GM19099 (cell line): ENCODE data around the gene ZNF598.

Experiments
- POLR2A ChIP-seq: IDR thresholded peaks from 3 replicates; pipeline ENCODE4 v1.6.1; 2011; ENCODE audit warnings: low read depth; ENCODE audit not compliant: insufficient read length; ENCODE audit errors: extremely low read depth

Gene ZNF598

DNA sequence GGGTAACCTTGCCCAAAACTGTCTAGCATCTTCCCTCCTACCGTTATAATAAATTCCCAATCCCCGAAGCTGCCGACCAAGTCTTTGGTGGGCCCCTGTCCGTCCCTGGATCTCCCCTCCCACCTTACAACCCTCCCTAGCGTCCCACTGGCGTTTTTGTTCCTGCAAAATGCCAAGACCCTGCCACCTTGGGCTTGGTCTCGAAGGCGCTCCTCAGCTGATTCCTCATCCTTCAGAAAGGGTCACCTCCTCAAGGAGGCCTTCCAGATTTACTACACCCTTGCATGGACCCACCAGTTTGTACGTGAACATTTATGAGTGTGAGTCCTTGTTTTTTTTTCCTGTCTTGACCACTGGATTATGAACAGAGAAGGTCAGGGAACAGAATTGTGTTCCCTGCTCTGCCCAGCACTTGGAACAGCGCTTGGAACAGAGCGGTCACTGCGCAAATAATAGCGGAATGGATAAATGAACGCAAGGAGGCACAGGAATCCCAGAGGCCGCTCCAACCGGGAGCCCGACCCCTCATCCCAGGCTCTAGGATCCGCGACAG lies 26.6 kb downstream of the ZNF598 start:
- no peak for TF ChIP-seq POLR2A

DNA sequence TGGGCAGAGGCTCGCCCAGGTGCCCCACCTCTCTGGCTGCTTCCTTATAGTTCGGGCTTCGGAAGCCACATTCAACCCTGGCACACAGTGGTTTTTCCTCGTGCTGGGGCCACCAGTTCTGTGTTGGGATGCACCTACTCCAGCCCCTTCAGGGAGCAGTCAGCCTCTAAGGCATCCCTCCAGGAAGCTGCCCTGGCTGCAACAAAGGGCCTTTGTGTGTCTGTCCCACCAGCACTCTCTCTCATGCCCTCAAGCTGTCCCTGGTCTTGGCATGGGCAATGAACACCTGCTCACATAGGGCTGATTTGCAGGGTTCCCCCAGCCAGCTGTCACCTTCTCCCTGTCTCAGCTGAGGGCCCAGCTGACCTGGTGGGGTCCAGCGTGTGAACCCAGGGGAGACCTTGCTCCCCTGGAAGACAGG lies 27.6 kb downstream of the ZNF598 start:
- TF ChIP-seq POLR2A: no peak

- TF ChIP-seq POLR2A: no peak
Measured at GRCh38 chr16:1981398-1981836, 28.2 kb downstream of the ZNF598 start, which contains the start of gene NOXO1. Gene NOXO1 (minus strand): TSS chr16:1981469. CDS start chr16:1981179, 290 bp downstream.

DNA sequence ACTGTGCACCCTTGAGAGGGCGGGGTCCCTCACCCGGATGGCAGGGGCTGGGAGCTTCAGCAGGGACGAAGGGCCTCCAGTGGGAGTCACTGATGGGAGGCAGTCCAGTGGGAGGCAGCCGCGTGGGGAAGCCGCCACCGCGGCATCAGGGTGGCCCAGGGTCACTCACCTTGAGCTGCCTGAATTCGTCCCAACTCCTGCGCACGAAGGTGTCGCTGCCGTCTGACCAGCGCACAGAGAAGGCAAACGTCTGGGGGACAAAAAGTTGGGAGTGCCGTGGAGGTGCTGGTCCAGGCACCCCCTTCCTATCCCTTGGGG lies 28.9 kb downstream of the ZNF598 start:
- TF ChIP-seq POLR2A: no peak

DNA sequence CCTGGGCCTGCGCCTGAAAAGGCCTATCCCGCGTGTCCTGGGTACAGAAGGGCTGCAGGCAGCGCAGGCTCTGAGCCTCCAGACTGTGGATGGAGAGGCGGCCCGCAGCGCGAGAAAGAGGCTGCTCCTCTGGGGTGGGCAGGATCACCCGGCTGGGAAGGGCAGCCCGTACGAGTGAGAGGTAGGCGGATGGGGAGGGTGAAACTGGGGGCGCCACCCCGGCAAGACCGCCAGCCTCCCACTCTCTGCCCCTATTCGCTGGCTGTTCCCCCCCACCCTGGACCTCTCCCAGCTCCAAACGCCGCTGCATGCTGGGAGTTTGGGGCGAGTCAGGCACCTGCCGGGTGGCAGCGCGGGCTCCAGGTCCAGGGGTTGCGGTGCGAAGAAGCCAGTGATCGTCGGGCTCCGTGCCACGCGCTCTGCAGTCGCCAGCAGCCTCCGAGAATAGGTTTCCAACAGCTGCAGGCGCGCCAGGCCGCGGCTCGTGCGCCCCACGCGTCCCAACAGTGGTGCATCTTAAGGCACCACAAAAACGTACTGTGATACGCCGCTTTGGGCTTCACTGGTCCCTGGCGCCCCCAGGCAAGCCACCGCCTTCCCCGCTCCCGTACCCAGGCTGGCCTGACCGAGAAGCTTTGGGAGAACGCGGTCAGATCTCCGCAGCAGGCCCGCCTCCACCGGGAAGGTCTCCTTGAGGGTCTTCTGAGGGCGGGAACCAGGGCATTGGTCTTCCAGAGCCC lies 29.4 kb downstream of the ZNF598 start:
- TF ChIP-seq POLR2A: no peak

- no peak for TF ChIP-seq POLR2A
Measured at GRCh38 chr16:1979271-1980029, 30.2 kb downstream of the ZNF598 start.

DNA sequence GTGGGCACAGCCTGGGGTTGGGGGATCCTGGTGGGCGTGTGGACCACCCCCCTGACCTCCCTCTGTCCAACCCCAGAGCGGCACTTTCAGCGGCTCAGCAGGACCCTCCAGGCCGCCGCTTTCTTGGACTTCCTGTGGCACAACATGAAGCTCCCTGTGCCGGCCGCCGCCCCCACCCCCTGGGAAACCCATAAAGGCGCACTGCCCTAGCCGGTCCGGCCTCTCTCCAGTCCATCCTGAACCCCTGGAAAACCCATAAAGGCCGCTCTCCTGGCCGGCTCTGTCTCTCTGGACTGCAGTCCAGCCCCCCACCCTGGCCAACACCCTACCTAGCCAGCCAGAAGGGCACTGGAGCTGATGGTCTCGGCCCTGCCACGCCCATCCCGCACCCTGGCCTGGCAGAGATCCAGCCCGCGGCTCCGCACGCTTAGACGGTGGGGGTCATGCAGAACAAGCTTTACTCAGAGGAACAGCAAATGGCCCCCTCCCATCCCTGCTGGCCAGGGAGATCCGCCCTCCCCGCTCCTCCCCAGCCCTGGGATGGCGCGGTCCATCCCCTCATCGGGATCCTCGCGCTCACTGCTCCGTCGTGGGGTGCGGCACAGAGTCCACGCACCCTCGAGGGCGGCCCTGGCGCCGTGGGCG lies 31.0 kb downstream of the ZNF598 start:
- TF ChIP-seq POLR2A: no peak

GRCh38 chr16:1977875-1978268 lies 31.7 kb downstream of the ZNF598 start:
- TF ChIP-seq POLR2A: no peak

DNA sequence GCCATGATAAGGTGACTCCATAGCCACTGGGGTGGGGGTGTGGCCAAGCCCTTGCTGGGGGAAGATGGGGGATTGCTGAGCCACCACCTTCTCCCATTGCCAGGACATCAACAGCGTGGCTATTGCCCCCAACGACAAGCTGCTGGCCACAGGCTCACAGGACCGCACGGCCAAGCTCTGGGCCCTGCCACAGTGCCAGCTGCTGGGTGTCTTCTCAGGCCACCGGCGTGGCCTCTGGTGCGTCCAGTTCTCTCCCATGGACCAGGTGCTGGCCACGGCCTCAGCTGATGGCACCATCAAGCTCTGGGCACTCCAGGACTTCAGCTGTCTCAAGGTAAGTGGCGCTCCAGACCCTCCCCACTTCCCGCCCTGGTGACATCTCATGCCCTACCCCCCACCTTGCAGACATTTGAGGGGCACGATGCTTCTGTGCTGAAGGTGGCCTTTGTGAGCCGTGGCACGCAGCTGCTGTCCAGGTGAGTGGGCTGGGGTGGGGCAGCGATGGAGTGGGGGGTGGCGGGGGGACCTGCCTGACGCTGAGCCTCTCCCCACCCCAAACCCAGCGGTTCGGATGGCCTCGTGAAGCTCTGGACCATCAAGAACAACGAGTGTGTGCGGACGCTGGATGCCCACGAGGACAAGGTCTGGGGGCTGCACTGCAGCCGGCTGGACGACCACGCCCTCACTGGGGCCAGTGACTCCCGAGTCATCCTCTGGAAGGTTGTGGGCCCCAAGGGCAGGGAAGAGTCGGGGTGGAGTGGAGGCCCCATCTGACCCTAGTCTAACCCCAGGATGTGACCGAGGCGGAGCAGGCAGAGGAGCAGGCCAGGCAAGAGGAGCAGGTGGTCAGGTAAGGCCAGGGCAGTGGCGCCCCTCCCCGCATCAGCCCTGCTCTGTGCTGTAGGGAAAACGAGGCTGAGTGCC lies 32.4 kb downstream of the ZNF598 start:
- no peak for TF ChIP-seq POLR2A

DNA sequence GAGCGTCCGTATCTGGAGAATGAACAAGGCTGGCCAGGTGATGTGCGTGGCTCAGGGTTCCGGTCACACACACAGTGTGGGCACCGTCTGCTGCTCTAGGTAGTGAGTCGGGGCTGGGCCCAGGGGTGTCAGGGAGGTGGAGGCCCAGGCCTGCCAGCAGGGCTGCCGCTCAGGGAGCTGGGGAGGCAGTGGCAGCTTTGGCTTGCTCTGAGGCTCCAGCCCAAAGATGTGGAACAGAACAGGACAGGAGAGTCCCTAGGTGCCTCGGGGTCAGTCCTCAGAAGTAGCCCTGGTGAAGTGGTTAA lies 33.5 kb downstream of the ZNF598 start:
- no peak for TF ChIP-seq POLR2A

- no peak for TF ChIP-seq POLR2A
Measured at GRCh38 chr16:1975432-1976215, 34.0 kb downstream of the ZNF598 start.

- TF ChIP-seq POLR2A: no peak
Measured at GRCh38 chr16:1974157-1975070, 35.2 kb downstream of the ZNF598 start.
